HG03060 (cell line): ENCODE data around the gene CYP8B1.

Experiments
- ATAC-seq: cut with Tn5 transposase; IDR thresholded peaks from one replicate; pipeline ENCODE4 v1.9.1; 2021; ENCODE audit warnings: low read depth, moderate number of reproducible peaks; ENCODE audit not compliant: unreplicated experiment

CYP8B1 gene, protein sequence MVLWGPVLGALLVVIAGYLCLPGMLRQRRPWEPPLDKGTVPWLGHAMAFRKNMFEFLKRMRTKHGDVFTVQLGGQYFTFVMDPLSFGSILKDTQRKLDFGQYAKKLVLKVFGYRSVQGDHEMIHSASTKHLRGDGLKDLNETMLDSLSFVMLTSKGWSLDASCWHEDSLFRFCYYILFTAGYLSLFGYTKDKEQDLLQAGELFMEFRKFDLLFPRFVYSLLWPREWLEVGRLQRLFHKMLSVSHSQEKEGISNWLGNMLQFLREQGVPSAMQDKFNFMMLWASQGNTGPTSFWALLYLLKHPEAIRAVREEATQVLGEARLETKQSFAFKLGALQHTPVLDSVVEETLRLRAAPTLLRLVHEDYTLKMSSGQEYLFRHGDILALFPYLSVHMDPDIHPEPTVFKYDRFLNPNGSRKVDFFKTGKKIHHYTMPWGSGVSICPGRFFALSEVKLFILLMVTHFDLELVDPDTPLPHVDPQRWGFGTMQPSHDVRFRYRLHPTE

DNA sequence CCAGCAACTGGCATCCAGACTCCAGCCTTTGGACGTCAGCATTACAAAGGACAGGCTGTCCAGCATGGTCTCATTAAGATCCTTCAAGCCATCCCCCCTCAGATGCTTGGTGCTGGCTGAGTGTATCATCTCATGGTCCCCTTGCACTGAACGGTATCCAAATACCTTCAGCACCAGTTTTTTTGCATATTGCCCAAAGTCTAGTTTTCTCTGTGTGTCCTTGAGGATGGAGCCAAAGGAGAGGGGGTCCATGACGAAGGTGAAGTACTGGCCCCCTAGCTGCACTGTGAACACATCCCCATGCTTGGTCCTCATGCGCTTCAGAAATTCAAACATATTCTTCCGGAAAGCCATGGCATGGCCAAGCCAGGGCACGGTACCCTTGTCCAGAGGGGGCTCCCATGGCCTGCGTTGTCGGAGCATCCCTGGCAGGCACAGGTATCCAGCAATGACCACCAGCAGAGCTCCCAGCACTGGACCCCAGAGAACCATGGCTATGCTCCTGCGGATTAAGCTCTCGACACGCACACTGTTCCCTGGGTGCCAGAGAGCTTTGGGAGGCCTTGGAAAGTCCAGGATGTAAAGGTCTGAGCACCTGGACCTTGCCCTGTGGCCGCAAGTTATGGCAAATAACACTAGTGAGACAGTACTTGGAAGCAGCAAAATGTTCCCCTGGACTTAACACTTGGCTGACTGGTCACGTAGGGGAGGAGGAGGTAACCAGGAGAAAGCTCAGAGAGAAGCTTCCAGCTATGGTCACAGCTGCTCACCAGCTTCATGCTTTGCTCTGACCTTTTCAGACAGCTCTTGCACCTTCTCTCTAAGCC is at the start of gene CYP8B1:
TSS of gene CYP8B1 (minus strand) at position 555 of the 827 bp plus-strand sequence. CDS start at position 492, 63 bp downstream.
- no peak for ATAC-seq

DNA sequence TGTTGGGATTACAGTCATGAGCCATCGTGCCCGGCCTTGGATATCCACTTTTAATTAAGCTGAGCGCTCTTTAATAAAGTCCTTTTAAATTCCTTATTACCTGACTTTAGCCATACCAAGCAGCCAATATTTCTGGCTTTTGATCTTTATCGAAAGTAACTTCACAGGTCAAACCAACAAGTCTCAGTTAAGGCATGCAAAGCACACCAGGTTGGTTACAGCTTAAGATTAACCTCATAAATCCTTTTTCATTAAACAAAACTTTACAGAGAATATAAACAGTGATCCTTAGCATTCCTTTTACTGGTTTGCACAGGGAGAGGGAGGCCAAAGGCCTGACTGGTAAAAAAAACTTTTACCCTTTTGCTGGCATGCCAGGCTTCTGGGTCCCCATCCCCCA is 47.9 kb upstream of the CYP8B1 start:
- no peak for ATAC-seq

DNA sequence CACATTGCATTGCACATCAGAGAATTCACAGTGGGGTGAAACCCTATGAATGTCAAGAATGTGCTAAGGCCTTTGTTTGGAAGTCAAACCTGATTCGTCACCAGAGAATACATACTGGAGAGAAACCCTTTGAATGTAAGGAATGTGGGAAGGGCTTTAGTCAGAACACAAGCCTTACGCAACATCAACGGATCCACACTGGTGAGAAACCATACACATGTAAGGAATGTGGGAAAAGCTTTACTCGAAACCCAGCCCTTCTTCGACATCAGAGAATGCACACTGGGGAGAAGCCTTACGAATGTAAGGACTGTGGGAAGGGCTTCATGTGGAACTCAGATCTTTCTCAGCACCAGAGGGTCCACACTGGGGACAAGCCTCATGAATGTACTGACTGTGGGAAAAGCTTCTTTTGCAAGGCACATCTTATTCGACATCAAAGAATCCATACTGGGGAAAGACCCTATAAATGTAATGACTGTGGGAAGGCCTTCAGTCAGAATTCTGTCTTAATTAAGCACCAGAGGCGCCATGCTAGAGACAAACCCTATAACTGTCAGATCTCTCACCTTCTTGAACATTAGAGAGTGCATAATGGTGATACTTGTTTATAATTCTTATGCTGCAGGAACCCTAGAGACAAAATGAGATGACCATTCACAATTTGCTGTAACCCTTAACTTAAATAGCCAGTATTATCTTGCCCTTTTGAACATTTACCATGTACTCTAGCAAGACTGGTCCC is 39.3 kb upstream of the CYP8B1 start:
- no peak for ATAC-seq

DNA sequence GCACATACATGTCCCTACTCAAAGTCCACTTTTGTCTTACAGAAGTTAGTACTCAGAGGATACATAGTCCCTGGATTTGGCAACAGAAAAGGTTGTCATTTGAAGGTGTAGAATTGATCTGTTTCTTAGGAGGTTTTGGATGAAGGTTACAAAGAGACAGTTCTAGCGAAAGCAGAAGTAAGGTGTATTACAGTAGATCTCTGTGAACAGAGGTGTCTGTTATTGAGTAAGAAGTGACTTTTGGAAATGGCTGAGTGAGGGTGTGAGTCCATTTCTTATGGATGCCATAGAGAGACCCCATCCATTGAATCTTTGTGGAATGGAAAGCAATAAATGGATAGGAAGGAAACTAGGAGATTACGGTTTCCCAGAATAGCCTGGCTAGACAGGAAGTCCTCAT is 35.9 kb upstream of the CYP8B1 start:
- ATAC-seq: no peak

DNA sequence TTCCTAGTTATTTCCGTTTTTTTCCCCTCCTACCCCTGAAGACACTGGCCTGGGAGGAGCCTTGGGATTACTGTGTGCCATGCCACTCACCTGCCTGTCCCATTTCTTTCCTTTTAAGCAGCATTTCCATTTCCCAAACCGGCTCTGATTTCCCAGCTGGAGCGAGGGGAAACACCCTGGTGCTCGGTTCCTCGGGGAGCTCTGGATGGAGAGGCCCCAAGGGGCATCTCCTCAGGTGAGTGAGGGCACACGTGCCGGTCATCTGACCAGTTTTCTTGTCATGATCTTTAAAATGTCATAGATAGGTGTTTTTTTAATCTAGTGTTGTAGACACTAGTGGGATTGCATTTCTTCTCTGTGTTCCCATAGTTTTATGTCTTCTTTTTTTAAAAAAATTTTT is 33.0 kb upstream of the CYP8B1 start:
- ATAC-seq: no peak

DNA sequence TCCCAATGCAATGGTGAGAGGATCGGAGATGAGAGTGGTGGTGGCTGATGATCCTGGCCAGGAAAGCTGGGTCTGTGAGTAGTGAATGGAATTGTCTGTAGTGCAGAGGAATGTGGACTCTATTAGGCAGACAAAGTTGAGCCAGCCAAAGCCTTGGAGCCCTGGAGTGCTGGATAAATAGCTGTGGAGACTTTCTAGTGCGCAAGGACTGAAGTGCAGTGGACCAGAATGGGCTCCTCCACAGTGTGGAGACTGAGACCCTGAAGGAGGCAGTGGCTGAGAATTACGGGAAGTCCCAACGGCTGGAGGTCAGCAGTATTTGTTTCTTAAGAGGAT is 31.1 kb upstream of the CYP8B1 start:
- ATAC-seq: no peak

DNA sequence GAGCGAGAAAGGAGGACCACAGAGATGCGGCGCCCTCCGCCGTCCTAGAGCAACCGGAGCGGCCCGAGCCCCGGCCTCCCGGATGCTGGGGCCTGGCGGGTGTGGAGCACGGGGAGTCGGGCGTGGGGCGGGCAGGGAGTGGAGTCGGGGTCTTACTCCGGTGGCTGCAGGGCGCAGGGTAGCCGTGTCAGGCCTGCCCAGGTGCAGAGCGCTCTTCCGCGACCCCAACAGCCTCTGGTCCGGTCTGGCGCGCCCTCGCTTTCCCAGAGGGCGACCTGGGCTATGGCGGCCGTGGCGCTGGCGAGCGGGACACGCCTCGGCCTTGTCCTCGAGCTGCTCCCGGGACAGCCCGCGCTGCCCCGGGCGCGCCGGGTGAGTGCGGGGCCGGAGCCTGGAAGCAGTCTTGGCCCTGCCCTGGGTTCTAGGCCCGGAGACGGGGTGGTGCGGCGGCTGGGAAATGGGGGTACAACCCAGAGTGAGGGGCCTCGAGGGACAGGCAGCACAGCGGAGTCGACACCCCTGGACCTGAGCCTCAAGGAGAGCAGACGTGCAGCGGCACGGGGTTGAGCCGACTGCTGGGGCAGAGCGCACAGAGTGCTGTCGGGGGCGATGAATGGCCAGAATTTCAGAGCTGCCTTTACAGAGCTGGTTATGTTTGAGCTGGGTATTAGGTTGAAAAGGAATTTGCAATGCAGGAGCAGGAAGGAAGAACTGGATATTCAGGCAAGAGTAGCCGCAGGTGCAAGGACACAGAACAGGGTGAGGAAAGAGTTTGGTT is 30.6 kb upstream of the CYP8B1 start, which contains the start of gene ZNF662:
TSS of gene ZNF662 (plus strand) at position 73 of the 778 bp plus-strand sequence. CDS start 1,973 bp downstream, outside the sequence.
- no peak for ATAC-seq

DNA sequence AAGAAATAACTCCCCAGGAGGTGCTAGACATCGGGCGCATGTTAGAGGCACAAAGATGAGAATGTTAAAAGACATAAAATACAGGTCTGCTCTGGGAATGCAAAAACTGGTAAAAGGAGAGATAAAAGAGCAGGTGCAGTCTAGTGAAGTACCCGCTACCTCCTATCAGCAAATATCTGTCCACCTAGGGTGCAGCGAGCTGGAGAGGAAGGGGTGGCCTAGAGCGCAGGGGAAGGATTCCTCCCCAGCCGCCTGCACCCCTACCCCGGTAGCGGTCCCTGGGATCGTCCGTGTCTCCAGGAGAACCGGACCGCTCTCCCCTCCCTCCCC is 30.0 kb upstream of the CYP8B1 start:
- ATAC-seq: no peak

DNA sequence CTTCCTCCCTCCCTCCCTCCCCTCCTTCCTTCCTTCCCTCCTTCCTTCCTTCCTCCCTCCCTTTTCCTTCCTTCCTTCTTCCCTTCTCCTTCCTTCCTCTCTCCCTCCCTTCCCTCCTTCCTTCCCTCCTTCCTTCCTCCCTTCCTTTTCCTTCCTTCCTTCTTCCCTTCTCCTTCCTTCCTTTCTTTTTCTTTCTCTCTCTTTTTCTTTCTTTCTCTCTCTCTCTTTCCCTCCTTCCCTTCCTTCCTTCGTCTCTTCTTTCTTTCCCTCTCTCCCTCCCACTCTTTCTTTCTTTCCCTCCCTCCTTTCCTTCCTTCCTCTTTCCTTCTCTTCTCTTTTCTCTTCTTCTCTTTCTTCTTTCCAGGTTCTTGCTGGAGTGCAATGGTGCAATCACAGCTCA is 28.4 kb upstream of the CYP8B1 start:
- ATAC-seq: no peak

DNA sequence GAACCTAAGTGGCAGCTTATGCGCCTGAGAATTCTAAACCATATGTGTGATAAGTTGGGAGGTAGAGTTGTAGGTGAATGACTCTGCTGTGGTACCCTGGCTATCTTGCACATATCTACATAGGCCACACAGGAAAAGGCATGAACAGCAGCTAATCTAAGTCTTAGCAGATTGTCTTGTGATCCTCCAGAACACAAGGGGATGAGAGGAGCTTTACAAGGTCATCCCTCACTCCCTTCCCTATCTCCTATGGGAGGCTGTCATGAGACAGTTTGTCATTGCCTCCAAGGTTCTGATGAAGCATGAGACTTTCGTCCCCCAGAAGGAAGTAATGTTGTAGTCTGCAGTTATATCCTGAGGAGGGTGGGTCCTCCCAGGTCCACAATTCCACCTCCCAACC is 26.6 kb upstream of the CYP8B1 start:
- no peak for ATAC-seq

DNA sequence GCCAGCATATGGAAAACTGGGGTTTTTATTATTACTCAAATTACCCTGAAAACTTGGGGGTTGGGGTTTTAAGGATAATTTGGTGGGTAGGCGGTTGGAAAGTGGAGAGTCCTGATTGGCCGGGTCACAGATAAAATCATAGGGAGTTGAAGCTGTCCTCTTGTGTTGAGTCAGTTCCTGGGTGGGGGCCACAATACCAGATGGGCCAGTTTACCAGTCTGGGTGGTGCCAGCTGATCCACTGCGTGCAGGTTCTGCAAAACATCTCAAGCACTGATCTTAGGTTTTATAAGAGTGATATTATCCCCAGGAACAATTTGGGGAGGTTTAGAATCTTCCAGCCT is 25.4 kb upstream of the CYP8B1 start:
- ATAC-seq: no peak

DNA sequence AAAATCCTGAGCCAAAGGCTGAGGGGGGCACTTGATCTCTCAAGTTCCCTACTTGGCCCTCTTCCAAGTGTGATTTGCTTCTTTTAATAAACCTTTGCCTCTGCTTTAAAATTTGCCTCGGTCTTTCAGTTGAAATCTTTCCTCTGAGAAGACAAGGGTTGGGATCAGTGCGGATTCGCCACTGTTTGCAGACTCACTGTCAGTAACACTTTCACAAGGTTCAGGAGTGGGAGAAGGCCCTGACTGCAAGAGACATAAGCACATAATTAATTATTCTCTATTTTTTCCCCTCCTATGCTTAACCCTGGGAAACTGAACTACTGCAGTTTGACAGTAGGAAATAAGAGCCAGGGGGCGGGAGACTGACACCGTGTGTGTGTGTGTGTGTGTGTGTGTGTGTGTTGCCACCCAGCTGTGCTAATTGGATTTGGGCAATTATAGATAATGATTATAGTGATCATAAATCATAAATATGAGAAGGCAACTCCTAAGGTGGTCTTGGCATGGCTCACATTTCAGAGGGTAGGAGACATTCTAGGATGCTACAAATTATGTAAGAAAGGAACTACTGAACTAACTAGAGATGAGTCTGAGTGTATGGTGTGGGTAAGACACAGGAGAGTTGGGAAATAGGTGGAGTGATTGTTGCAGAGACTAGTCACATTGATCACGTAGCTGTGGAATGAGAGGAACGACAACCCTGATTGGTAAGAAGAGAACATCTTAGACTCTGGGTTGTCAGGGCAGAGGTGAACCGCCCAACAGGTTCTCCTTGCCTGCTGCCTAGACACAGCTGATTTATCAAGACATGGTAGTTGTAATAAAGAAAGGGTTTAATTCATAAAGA is 24.8 kb upstream of the CYP8B1 start:
- no peak for ATAC-seq

DNA sequence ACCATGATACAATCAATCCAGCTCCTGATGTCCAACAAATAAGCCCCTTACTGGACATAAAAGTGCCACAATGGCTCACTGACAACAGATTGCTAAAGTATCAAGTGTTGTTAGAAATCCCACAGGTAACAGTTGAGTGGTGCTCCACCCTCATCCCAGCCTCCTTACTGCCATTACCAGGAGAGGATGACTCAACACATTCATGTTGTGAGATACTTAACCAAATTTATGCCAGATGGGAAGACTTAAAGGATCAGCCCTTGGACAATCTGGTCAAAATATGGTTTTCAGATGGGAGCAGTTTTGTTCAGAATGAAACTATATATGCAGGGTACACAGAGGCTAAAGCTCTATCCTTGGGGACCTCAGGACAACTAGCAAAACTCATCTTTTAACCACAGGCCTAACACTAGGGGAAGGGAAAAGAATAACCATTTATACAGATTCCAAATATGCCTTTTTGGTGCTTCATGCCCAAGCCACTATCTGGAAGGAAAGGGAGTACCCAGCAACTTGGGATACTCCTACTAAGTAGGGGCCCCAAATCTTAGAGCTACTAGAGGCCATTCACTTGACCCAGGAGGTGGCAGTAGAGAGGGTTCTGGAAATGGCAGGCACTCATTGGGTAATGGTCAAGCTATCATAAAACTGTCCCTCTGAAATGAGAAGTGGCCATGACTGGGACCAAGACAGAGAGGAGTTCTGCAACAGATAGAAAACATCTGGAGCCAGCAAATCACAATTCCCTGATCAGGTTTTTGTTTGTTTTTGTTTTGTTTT is 23.4 kb upstream of the CYP8B1 start:
- ATAC-seq: no peak

DNA sequence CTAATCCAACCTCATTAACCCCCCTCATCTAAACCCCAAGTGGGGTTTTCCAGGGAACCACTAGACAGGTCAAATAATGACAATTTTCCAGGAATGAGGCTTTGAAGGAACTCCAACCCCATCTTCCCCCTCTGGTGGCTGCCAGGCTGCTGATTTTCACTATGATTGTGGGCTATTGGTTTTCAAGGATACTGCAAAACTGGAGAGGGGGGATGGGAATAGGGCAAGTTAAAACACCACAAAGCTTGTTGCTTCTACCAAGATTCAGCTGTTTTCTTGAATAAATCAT is 19.8 kb upstream of the CYP8B1 start:
- ATAC-seq: no peak

DNA sequence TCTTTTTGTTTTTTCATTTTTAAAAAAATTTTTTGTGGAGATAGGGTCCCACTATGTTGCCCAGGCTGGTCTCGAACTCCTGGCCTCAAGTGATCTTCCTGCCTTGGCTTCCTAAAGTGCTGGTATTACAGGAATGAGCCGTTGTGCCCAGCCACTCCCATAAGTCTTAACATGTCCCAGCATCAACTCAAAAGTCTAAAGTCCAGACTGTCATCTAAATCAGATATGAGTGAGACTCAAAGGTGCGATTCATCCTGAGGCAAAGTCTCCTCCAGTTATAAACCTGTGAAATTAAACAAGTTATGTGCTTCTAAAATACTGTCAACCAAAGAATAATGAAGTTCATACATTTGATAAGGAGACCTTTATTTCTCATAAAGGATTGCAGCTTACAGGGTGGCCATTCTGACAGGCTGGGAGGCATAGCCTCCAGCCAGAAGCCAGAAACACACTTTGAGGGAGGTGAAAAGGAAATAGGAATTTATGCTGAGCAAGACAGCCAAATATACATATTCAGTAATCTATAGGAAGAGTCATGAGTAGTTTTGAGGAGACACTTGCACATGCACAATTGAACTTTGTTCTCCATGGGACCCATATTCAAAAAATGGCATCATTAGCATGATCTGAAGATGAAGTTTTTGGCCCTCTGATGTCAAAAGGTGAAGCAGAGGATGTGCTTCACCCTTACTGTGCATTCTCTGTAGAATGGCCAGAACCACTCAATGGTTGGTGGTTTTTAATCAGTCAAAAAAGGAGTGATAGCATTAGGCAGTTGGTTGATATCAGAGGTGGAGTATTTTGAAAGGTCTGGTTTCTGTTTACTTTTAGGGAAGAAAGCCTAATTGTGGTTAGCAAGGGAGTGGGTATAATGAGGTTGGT is 19.3 kb upstream of the CYP8B1 start:
- ATAC-seq: no peak

DNA sequence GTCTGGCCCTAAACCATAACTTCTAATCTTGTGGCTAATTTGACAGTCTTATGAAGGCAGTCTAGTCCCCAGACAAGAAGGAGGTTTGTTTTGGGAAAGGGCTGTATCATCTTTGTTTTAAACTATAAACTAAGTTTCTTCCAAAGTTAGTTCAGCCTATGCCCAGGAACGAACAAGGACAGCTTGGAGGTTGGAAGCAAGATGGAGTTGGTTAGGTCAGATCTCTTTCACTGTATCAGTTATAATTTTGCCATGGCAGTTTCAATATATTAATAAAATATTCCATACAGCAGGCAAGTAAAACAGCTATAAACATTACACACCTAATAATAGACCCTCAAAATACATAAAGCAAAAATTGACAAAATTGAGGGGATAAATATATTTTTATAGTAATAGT is 17.1 kb upstream of the CYP8B1 start:
- ATAC-seq: no peak

DNA sequence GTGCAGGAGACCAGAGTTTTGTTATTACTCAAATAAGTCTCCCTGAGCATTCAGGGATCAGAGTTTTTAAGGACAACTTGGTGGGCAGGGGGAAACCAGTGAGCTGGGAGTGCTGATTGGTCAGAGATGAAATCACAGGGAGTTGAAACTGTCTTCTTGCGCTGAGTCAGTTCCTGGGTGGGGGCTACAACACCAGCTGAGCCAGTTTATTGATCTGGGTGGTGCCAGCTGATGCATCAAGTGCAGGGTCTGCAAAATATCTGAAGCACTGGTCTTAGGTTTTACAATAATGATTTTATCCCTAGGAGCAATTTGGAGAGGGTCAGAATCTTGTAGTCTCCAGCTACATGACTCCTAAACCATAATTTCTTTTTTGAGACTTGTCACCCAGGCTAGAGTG is 16.5 kb upstream of the CYP8B1 start:
- ATAC-seq: no peak

DNA sequence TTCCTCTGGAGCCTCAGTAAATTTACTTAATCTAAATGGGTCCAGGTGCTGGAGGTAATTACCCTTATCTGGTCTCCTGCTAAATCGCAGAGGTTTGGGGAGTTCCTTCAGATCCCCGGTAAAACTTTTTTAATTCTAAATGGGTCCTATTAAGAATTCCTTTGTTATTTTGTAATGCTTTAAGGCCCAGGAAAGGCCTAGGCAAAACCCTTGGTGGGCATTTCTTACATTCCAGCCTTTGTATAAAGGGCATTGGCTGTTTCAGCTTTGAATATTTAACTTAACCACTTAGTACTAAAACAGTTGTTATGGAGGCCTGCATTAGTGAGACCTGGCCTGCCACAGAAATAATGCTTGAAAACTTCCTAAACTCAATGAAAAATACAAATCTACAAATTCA is 15.4 kb upstream of the CYP8B1 start:
- ATAC-seq: no peak
